K562 treated with DMSO at 1 percent for 4 hours (cell line): ENCODE measurements around the gene DYNLRB2. TPM values are rescaled to one million over a fixed set of nuclear protein-coding genes. Genes with fewer than 3 reads are reported as not detected.

Experiments
- total RNA-seq: library from RNA; unstranded; fragments of 300-600 nt; gene quantifications from 2 replicates; pipeline ENCODE4 v1.2.3, GENCODE V29; 2022; ENCODE audit not compliant: insufficient read depth

DYNLRB2 gene
- total RNA-seq, result not detected in 2 replicates

DNA sequence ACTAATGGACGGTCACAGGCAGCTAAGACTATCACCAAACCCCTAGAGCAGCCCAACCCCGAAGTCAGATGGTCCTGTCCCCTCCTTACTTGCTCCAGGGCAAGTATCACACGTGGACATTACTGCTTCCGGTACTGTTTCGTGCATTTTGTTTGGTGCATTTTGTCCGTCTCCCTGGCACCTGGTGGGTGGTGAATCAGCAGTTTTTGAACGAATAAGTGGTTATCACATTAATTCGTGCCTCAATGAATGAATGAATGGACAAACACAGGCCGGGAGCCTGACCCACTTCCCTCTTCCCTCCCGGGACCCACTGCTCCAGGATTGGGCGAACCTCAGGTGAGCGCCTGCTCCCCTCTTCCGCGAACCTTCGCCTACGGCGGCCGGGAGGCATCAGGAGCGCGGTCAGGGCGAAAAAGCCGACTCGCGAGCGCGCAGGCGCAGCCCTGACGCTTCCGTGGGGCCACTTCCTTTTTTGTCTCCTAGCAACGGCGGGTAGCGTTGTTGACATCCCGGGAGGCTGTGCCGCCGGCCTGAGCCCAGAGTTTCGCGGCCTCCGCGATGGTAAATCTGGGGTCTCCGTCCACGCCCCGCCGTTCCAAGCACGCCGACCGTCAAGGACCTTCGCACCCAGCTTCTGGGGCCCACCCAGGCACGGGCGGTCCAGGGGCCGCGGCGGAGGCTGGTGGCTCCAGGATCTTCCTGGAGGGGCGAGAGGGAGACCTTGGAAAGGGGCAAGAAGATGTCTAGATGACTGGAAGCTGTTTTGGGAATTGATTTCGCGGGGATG lies at the start of gene DYNLRB2:
Gene DYNLRB2, plus strand, starts transcription at position 478 of the 790 bp plus-strand sequence. Its CDS starts 84 bp downstream, at position 562.

